Thyroid gland (tissue), 4 donors: Measurements from ENCODE around the gene ADAMTSL1.

ENCODE experiments used
- POLR2A ChIP-seq, 2 donors: fragments of 450-650 bp; IDR thresholded peaks; one replicate each; pipeline ENCODE4 v1.6.1; 2017; ENCODE audit warnings: antibody characterized with exemption in 2 of 2, mild to moderate bottlenecking in 2 of 2, moderate library complexity in 1 of 2
- TF ChIP-seq, protein P1 (sequence below), 6 experiments: fragments of 200-600 bp in 3 of 6; fragments of 450-650 bp in 3 of 6; sonication (generic) in 3 of 6; IDR thresholded peaks; one replicate each; pipeline ENCODE4 v1.5.1; 2016 to 2019; ENCODE audit warnings: antibody characterized with exemption in 6 of 6, mild to moderate bottlenecking in 2 of 6, inconsistent platforms in 1 of 6, moderate library complexity in 1 of 6

DNA sequence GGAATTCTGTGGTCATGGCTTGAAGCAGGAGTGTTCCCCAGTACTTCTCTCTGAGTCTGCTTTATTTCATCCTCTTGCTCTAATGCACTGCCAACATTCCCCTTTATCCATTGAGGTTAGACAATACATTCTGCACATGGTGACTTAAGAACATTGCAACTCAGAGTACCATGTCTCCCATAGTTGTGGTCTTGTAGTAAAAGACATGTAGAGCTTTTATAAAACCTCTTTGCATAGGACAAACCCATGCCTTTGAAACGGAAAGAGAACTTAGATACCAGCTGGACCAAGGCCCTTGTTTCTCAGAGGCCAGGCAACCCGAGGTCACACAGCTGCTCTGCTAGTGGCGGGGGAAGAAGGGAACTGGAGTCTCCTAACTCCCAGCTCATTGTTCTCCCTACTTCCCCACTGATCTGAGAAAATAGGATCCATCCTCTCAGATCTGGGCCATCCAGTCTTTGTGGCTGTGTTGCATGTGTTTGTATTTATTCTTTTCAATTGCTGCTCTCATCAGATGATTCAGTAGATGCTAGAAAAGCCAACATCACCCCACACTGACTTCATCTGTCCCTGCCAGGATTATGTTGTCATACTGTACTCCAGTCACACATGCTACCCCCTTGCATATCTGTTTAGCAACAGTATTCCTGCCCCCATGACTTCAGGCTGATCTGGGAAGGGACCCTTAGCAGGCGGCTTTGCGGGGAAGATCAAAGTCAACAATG lies 322.2 kb downstream of the ADAMTSL1 start:
- TF ChIP-seq, protein P1, sequence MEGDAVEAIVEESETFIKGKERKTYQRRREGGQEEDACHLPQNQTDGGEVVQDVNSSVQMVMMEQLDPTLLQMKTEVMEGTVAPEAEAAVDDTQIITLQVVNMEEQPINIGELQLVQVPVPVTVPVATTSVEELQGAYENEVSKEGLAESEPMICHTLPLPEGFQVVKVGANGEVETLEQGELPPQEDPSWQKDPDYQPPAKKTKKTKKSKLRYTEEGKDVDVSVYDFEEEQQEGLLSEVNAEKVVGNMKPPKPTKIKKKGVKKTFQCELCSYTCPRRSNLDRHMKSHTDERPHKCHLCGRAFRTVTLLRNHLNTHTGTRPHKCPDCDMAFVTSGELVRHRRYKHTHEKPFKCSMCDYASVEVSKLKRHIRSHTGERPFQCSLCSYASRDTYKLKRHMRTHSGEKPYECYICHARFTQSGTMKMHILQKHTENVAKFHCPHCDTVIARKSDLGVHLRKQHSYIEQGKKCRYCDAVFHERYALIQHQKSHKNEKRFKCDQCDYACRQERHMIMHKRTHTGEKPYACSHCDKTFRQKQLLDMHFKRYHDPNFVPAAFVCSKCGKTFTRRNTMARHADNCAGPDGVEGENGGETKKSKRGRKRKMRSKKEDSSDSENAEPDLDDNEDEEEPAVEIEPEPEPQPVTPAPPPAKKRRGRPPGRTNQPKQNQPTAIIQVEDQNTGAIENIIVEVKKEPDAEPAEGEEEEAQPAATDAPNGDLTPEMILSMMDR (IDR thresholded peaks at IDR 0.05) = no peak
- no peak for TF ChIP-seq POLR2A (IDR thresholded peaks at IDR 0.05)
